NCI-H2196 (cell line): Measurements from ENCODE around the gene ATP1B1.
"Not testable (repeated sequence)": the region's sequence is repeated elsewhere in the genome, so short reads cannot be mapped to it uniquely, and the experiment has no call there.

Experiments used
- DNase-seq: peaks from one replicate; lab custom pipeline; 2025; ENCODE audit not compliant: unreplicated experiment; lab: John Stamatoyannopoulos, UW

ATP1B1 gene

DNA sequence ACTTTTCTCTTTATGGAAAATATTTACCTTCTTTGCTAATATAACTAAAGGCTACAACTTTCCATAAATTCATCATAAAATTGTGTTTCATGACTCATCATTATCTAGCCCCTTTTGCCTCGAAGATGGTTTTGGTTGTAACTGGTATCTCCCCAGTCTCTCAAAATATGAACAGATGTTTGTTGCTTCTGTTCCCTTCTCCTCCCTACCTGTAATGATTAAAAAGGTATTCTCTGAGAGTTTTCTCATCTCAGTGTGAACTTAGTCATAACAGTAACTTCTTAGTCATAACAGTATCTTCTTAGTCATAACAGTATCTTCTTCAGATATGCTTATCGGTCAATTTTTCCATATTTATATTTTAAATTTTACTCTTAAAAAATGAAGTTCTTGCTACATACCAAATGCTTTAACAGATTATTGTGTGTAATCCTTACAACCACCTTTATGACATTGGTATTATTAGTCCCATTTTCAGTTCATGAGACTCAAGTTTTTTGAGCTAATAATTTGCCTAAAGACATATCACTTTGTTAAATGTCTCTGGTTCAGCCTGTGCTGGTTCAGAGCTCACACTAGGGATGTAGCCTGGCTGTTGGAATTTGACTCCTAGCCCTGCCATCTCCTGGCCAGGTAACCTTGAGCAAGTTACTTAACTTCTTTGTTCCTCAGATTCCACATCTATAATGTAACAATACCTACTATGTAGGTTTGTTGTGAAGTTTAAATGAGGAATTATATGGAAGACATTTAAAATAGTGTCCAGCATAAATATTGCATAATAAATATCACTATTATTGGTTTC lies 32.6 kb downstream of the ATP1B1 start:
- no peak for DNase-seq

DNA sequence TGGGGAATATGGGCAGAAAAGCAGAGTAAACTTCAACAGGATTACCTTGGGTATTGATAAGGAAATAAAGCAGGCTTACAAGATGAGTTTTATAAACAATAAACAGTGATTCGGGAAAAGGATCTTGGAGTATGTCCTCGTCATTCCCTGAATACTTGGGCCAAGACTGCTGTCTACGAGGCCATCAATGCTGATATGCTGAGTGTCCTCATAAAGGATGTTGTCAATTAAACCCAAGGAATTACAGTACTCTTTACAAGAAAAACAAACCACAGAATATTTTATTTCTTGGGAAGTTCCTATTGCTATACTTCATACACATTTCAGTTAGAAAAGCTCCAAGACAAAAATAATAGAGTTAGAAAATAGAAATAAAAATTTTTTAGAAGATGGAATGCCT lies 34.9 kb downstream of the ATP1B1 start:
- DNase-seq = no peak

DNA sequence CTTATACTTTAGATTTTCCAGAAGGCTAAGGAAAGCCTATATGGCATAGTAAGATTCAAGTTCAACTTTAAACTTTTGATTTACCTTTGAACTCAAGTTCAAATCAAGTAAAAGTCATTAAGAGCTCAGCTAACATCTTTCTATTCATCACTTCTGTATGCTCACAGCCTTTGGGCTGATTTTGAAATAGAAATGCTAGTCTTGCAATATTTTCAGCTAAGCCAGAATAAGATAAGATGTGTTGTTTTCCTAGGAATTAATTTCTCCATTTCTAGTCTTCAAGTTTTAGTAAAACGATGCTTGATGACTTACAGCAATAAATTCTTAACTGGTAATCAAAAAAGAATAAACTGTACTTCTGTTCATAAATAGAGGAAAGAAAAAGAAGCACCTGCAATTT lies 35.6 kb downstream of the ATP1B1 start:
- DNase-seq = no peak

DNA sequence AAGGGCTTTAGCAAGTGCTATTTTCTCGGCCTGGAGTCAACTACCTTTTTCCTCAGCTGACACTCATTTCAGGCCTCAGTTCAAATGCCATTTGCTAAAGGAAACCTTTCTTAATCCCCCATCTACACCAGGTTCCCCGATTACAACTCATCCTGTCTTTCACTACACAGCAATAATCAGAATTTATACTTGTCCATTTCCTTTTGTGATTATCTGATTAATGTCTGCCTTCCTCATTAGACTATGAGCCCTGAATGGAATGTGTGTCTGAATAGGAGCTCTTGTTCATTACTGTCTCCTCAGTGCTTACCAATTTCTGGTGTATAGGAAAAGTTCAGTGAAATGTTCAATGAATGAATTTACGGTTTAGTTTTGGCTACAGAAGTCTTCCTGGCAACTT lies 36.9 kb downstream of the ATP1B1 start:
- no peak for DNase-seq

DNA sequence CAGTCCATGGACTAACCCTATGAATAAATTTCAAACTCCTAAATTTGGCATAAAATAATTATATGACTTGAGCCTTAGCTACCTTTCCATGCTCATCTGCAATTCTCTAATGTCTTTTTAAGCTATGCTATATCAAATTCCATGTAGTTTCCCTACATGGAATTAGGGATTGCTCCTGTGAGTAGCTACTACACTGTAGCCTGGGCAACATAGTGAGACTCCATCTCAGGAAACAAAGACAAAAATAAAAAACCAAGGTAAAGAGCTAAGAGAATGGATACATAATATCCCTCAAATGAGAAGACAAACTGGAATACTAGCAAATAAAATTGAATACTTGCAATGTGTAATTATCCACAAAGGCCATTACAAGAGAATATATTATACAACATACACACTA lies 37.5 kb downstream of the ATP1B1 start:
- no peak for DNase-seq

DNA sequence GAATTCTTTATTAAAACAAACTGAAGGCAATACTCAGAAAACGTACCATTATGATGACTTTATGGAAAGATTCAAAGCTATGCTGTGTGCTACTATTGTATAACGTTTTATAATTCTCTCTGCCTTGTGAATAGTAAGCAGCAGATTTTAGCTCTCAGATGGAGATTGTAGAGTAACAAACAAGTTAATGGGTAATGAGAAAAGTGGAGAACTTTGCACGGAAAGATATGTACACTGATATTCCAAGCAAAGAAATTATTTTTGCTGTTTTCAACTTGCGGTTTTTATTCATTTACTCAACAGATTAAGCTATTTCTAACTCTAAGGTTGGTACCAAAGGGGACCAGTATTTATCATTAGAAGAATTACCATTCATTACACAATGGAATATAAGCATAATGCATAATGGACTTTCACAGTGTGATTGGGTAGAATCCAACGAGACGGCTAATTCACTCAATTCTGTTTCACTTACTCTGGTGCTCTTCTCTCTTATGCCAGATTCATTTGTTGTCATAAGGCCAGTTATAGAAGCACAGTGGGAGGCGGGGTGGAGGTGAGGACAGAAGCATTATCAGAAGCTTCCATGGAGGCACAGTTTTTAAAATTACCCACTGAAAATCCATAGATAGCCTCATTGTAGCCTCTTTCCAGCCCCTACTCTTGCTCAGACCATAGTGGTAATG lies 38.6 kb downstream of the ATP1B1 start:
- no peak for DNase-seq

DNA sequence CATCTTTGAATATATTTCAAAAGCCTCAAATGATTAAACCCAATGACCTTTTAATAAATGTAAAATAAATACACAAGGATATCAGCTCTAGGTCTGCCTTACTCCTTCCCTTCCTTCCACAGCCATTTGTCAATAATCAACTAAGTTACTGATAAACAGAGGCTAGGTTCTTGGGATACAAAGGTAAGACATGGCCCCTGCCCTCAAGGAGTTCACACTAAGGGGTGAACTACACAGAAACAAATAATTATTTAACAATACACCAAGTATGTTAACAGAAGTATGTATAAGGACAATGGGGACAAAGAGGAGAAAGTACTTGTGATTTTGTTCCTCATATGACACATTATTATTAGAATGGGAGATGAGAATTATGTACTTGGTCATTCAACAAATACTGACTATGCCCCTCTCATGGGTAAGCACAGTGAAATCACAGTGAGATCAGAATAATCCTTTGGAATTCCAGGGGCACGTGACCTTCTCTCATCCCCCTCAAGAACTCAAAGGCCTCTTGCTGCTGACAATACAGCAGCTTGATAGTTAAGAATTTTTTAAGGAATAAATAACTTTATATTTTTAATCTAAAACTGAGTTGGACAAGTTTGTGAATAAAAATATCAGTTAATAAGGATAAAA lies 40.2 kb downstream of the ATP1B1 start:
- DNase-seq = no peak

DNA sequence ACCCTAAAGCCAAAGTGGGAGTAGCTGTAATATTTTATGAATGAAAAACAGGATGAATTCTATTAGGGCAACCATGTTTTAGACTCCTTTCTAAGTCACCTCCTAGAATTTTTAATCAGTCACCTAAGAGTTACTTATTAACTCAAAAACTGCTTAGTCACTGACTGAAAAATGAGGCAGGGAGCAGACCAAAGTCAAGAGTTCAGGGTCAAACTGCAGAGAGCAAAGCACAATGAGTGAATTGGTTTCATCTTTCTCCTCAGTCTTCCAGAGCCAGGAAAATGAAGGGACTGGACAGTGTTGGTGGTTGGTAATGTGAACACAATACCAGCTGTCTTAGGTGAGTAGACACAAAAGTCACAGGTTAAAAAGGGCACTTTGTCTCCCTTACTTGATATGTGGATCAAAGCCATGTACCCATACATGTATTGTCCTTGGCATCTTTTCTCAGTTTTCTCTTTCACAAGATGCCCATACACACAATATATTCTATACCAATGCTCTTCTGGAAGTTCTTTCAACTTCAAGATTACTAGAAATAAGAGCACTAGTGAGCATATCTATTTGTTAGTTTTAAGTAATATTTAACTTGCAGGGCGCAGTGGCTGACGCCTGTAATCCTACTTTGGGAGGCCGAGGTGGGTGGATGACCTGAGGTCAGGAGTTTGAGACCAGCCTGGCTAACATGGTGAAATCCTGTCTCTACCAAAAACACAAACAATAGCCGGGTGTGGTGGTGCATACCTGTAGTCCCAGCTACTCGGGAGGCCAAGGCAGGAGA lies 42.2 kb downstream of the ATP1B1 start:
- DNase-seq = no peak

DNA sequence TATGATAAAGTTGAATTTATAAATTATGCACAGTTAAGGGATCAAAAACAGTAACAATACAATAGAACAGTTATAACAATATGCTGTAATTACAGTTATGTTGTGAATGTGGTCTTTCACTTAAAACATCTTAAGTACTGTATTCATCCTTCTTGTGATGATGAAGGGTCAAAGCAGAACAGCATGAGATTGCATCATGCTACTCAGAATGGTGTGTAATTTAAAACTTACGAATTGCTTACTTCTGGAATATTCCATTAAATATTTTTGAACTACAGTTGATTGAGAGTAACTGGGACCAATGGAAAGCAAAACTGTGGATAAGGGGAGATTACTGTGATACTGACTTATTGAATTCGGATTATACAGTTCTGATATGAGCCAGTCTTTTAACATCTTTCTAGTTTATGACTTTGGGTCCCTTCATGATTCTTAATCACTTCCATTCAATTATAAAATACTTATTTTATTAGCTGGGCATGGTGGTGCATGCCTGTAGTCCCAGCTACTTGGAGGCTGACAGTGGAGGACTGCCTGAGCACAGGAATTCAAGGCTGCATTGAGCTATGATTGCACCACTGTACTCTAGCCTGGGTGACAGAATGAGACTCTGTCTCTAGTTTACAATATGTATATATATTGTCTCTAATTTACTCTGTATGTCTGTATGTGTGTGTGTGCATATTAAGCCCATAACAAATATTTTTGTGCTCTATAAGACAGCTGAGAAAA lies 43.2 kb downstream of the ATP1B1 start:
- DNase-seq = no peak

DNA sequence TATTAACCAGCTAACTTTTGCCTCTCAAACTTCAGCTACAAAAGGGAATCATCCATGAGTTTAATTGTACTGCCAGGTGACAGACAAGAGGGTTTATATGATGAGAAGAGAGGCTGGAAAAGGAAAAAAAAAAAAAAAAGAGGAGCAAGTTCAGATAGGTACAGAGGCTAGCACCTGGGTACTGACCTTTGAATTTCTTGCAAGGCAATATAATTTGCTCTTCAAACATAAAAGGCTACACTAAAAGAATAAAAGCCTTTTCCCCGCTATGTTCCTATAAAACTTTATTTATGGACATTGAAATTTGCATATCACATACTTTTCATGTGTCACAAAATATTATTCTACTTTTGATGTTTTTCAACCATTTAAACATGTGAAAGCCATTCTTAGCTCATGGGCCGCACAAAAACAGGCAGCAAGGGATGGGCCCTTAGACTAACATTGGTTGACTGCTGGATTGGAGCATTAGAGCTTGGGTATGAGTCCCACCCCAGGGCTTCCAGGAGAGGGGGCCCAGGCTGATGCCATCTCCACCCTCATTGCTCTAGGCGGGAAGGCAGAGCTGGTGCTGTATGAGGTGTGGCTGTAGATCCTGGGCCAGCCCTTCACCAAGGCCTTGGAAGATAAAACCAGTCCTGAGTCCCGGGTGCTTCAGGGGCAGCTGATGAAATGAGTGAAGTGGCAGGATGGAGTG lies 44.3 kb downstream of the ATP1B1 start:
- no peak for DNase-seq

DNA sequence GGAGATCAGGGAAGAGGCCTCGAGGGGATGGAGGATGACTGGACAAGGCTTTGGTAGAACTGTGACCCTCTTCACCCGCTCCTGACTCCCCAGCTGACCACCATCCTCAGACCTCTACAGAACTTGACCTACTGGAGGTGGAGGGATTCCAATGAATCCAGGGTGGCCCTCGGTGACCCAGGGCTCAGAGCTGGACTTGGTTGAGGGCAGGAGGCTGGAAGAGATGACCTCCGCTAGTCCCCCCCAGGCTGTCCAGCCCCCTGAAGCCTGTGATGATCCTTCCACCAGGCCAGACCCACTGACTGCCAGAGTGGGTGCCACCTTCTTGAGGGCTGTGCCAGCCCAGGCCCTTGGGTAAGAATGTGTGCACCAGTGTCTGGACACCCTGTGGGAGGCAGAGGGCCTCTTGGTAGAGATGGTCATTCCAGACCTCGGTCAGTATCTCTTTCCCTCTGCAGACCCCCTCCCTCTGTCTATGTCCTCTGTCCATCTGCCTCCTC lies 44.9 kb downstream of the ATP1B1 start:
- no peak for DNase-seq

DNA sequence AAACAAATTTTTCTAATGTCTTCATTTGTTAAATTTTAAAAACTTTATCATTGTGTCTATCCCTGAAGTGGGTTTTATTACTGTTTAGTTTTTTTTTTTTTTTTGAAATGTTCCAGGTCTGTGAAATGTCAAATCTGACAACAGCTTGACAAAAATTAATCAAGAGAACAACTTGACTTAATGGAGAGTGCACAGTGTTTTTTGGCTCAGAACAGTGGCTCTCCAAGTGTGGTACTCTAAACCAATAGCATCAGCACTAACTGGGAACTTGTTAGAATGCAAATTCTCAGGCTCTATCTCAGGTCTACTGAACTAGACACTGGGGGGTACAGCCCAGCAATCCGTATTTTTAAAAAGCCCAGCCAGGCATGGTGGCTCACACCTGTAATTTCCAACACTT lies 49.2 kb downstream of the ATP1B1 start:
- no peak for DNase-seq

DNA sequence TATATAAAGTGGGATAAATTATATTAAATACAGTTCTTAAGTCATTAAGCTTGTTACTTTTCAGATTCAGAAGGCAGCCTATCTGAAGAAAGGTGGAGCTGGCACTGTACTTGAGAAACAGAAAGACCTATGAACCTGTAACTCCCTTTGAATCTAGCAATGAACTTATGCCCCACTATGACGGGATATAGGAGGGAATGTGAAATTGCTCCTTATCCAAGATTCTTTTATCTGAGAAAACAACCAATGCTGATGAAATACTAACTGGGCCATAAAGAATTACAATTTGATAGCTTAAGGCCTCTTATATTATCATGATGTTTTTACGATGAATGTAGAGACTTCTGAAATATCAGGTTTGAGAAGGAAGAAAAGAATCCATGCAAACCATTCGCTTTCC lies 50.1 kb downstream of the ATP1B1 start:
- DNase-seq = no peak

DNA sequence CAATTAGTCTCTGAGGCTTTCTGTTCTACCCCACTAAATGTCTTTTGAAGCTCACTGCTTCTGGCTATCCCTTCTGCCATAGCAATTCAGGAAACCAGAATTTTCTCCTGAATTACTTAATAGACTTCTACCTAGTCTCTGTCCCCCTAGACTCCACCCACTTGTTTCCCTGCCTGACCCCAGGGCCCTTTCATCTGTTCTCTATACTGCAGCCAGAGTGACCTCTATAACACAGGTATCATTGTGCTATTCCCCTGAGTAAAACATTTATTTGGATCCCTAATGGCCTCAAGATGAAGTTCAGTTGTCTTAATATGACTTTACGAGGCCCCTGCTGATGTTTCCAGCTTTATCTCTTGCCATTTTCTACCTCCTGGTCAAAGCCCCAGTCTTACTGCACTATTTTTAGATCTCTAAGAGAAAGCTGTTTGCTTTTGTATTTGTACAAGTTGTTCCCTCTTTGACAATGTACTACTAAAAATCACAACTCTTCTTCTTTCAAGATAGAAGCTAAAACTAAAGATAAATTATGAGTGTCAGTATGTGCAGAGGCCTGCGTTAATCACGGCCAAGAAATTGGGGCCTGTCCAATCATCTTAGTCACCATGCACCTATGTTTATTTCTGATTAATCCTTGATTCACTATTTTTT lies 54.5 kb downstream of the ATP1B1 start:
- DNase-seq = no peak

DNA sequence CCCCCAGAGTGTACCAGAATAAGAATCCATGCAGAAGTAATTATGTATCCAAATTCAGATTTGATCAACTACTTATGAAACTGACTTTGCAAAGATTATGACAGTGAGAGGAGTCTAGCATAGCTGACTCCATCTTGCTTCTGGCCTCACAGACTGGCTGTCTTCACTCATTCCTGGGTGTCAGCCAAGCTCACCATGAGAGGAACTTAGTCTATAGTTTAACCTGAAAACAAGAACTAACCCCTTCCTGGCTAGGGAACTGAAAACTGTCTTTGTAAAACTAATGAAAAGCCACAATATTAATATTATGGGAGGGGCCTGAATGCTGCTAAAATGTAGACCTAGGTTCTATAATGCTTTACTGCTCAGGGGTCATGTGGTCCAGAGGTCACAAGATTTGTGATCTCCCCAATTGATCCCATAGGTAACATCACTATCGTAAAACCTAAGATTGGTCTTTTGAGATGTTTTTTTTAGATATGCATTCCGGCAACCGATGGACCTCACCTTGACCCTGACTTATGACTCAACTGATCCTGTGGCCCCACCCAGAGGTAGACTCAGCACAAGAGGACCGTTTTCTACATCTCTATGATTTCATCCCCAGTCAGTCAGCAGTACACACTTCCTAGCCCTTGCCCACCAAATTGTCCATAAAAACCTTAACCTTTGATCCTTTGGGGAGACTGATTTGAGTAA lies 55.2 kb downstream of the ATP1B1 start:
- no peak for DNase-seq

DNA sequence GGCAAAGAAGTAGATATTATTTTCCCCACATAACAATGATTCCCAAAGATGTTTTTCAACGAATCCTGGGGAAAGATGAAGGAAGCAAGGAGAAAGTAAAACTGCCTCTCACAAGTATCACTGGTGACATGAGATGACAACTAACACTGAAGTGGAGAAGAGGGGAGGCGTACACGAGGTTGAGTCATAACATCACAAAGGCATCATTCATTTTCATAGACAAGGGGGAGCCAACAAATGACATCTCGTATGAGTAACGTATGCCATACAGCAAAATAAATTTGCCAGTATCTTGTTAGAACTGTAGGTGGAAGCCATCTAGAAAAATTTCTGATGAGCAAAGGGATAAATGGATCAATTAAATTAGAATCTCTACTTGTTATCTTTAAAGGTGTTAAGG lies 56.6 kb downstream of the ATP1B1 start:
- DNase-seq = no peak

DNA sequence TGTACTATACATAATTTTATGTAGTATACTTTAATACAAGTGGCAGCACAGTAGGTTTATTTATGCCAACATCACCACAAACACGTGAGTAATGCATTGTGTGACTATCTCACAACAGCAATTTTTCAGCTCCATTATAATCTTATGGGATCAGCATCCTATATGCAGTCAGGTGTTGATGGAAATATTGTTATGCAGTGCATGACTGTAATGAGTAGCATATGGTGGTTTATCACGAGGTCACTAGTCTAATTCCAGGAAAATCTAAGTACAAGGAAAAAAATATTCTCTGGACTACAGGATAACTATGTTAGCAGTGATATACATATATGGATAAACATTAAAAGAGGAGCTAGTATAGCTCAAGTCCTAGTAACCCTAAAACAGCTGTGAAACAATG lies 69.0 kb downstream of the ATP1B1 start:
- DNase-seq = no peak

DNA sequence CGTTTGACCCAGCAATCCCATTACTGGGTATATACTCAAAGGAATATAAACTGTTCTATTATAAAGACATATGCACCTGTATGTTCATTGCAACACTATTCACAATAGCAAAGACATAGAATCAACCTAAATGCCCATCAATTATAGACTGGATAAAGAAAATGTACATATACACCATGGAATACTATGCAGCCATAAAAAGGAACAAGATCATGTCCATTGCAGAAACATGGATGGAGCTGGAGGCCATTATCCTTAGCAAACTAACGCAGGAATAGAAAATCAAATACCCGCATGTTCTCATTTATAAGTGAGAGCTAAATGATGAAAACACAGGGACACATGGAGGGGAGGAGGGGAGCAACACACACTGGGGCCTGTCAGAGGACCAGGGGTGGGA lies 72.9 kb downstream of the ATP1B1 start:
- not testable (repeated sequence) for DNase-seq

DNA sequence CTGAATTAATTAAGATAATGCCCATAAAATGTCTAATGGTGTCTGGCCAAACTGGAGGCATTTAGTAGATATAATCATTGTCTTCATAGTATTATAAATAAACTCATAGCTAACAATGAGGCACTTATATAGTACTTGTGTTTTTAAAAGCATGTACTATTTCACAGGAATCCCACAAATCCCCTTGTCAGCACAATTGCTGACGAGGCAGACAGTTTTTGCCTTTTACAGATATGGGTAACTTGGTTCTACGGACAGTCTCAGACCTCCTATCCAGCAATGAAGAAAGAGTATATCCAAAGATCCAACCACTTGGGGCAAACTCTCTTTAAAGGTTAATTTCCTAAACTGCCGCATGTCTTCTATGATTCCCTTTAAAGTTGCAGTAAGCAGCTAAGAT lies 73.7 kb downstream of the ATP1B1 start:
- no peak for DNase-seq
